HG03060 (cell line): ENCODE measurements around the gene ACTL7B.
"Not testable (repeated sequence)": the region's sequence is repeated elsewhere in the genome, so short reads cannot be mapped to it uniquely, and the experiment has no call there.

Source experiments
- ATAC-seq: cut with Tn5 transposase; IDR thresholded peaks from one replicate; pipeline ENCODE4 v1.9.1; 2021; ENCODE audit warnings: low read depth, moderate number of reproducible peaks; ENCODE audit not compliant: unreplicated experiment

Gene ACTL7B

GRCh38 chr9:108845947-108846346 lies 9.8 kb downstream of the ACTL7B start:
- no peak for ATAC-seq

- ATAC-seq, result no peak
These were observed 10.3 kb downstream of the ACTL7B start for GRCh38 chr9:108845507-108845906.

GRCh38 chr9:108844856-108845255 lies 10.9 kb downstream of the ACTL7B start:
- no peak for ATAC-seq

GRCh38 chr9:108844391-108844790 lies 11.4 kb downstream of the ACTL7B start:
- no peak for ATAC-seq

GRCh38 chr9:108842610-108843295 lies 13.0 kb downstream of the ACTL7B start:
- ATAC-seq, result no peak

GRCh38 chr9:108839561-108839960 lies 16.2 kb downstream of the ACTL7B start:
- not testable (repeated sequence) for ATAC-seq

DNA sequence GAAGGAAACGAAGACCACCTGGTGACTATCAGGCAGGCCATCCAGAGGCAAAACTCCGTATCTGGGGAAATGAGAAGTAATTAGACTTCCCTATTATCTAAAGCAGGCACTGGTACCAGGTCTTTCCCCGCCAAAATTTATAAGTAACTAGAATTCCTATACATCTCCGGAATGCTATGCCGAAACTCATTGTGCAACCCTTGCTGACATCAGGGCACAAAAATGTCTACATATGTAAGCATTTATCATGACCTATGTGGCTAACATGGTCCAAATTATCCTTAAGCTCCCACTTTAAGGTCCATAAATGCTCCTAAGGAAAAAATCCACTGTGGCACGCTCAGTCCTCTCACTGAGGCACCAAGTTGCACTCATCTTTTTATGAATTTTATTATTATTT lies 17.8 kb downstream of the ACTL7B start:
- no peak for ATAC-seq

DNA sequence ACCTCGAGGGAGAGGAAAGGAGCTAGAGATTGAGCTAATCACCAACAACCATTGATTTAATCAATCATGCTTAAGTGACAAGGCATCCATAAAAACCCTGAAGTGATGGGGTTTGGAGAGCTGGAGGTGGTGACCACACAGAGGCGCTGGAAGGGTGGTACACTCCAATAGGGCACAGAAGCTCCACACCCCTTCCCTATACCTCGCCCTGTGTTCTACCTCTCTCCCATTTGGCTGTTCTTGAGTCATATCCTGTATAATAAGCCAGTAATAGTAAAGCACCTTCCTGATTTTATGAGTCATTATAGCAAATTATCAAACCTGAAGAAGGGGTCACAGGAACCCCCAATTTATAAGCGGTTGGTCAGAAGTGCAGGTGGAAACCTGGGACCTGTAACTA lies 18.3 kb downstream of the ACTL7B start:
- no peak for ATAC-seq

DNA sequence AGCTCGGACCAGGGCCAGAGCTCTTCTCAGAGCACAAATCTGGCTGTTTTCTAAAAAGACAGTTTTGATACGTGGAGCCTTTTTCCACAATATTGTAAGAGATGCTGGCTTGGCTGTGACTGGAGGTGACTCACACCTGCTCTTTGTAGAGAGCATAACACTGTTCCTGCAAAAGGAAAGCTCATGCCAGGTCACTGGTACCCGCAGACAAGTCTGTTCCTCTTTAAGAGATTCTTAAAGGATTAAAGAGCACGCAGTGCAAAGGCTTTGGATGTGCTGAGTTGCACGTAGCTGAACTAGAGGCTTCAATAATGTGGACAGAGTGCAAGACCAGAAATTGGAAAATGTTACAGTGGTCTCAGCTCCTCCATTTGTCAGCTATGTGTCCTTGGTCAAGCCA lies 19.0 kb downstream of the ACTL7B start:
- ATAC-seq, result no peak

DNA sequence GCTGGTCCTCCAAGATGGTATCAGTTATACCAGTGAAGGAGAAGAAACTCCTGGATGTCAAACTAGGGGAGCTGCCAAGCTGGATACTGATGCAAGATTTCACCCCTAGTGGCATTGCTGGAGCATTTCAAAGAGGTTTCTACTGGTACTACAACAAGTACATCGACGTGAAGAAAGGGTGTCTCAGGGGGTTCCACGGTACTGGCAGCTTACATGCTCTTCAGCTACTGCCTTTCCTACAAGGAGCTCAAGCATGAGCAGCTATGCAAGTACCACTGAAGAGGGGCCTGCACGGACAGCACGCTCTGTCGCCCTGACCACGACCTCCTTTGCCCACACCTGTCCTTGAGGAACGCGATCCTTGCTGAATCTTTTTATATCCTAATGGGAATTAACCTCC lies 19.5 kb downstream of the ACTL7B start:
- ATAC-seq, result no peak

DNA sequence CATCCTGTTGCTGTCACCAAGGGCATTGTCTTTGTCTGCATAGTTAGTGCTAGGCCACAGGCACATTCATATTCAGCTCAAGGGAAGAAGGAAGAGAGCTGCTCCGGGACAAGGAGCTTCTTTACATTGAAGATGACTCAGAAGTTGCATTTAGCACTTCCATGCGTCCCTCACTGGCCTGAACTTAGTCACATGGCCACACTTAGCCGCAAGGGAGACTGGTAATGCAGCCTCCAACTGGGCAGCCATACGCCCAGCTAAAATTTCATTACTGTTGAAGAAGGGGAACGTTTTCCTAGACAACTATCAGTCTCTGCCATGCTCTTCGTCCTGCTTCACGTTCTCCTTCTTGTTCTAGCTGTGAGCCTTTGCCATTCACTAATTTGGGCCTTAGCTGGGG lies 20.0 kb downstream of the ACTL7B start:
- no peak for ATAC-seq

- no peak for ATAC-seq
These were observed 20.7 kb downstream of the ACTL7B start for GRCh38 chr9:108834959-108835665.

DNA sequence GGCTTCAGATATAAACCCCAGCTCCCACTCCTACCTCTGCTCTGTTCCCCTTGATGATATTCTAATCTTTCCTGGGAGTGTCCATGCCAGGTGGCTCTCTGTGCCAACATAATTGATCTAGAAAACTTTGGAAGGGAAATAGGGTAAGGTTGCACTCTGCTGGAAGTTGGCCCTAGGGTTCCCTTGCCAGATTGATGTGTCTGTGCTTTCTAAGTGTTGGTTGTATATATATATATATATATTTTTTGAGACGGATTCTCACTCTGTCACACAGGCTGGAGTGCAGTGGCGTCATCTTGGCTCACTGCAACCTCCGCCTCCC lies 23.6 kb downstream of the ACTL7B start:
- ATAC-seq, result no peak

DNA sequence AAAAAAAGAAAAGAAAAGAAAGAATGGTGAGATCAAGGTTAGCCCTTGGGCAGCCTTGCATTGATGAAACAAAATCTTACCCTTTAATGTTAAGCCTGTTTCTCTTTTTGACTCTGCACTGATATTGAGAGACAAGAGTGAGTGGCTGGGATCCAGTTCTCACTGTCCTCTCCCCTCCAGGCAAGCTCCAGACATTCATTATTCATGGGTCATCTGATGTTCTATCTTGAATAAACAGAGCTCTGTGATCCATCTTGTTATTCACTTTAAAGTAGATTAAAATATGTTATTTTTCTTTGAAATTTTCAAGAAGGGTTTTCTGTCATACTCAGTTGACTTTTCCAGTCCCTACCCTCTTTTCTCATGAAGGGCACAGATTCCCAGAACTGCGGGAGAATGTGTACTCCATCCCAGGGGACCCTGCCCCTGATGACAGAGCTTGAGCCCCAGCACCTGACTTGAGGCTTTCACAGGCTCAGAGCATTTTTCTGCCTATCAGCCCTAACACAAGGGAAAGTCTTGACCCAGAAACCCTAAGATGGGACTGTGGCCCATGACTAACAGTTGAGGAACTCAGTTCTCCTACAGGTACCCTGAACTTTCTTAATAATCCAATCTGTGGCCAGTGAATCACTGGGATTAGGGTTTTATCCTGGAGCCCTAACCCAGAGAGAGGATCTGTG lies 24.1 kb downstream of the ACTL7B start:
- ATAC-seq, result no peak

GRCh38 chr9:108830272-108830671 lies 25.5 kb downstream of the ACTL7B start:
- ATAC-seq, result no peak

DNA sequence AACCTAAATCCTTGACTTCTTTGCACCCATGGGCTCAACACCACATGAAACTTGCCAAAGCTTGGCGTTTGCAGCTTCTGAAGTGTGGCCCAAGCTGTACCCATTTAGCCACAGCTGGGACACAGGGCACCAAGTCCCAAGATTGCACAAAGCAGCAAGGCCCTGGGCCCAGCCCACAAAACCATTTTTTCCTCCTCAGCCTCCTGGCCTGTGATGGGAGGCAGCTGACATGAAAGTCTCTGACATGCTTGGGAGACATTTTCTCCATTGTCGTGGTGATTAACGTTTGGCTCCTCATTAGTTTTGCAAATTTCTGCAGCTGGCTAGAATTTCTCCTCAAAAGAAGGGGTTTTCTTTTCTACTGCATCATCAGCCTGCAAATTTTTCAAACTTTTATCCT lies 32.0 kb downstream of the ACTL7B start:
- ATAC-seq, result no peak

GRCh38 chr9:108816037-108816436 lies 39.7 kb downstream of the ACTL7B start:
- no peak for ATAC-seq

GRCh38 chr9:108815156-108815555 lies 40.6 kb downstream of the ACTL7B start:
- ATAC-seq, result no peak

DNA sequence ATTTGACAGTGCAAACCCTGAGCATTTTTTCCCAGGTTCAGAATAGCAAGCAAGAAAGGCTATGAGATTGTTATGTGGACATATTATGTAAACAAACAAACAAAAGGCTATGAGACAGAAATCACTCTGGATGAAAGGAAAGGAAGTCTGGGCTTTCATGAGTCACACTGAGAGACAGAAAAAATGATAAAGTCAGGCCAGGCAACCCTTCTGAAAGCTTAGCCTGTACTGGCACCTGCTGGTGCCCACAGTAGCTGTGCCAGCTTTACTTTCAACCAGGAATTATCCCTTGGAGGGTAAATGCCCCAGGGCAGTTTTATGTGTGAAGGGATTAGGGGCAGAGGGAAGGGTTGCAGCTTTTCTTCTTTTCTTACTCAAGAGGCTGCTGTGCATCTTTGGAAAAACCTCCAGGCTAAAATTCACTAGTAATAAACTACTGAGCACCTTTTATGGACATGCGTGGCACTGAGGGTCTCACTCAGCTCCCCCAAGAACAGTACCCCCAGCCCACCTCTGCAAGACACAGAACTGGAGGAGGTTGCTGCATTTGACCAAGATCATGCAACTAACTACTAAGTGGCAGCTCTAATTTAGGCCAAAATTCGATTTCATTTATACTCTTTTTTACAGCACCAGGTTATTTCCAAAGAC lies 41.7 kb downstream of the ACTL7B start:
- ATAC-seq, result no peak

- ATAC-seq, result no peak
These were observed 43.3 kb downstream of the ACTL7B start for GRCh38 chr9:108812396-108813025.

DNA sequence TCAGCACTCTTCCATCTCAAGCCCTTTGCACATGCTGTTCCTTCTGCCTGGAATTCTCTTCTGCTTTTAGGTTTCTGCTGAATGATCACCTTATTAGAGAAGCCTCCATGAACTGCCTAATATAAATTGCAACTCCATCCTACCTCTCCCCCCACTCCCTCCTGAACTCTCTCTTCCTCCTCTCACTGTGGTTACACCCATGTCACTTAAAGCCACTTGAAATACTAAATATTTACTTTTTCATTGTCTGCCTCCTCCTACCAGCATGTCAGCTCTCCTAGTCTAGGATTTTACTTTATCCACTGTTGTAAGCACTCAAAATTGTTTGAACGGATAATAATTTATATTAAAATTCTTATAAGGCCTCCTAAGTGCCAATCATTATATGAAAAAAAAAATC lies 43.8 kb downstream of the ACTL7B start:
- no peak for ATAC-seq
